Measurements from ENCODE around the gene MRPS12.
"Not testable (repeated sequence)": the region's sequence is repeated elsewhere in the genome, so short reads cannot be mapped to it uniquely, and the experiment has no call there.

The MRPS12 gene

GRCh38 chr19:38939957-38940356 is 9.2 kb downstream of the MRPS12 start:
- no peak for DNase-seq
- Mint-ChIP-seq H3K27ac (no peak overlapping the region), H3K9me3 (peaks cover 8% of the 10 kb centered on the region), H3K4me1 (peaks cover 28% of the 10 kb centered on the region), H3K27me3 (peaks cover 34% of the 10 kb centered on the region), H3K4me3 (no peak overlapping the region), H3K36me3 (peaks cover 5% of the 10 kb centered on the region)
- CTCF ChIA-PET = interaction anchor here (1.8 kb wide), 1 partner anchor 9 kb away, joined by 5 read pairs; the partner anchor contains the start of genes MRPS12 and SARS2

- DNase-seq, H3K9me3 Mint-ChIP-seq, H3K4me3 Mint-ChIP-seq, CTCF ChIA-PET, H3K27ac Mint-ChIP-seq, H3K36me3 Mint-ChIP-seq: not testable (repeated sequence)
- H3K4me1 Mint-ChIP-seq = peaks cover 28% of the 10 kb centered on the region
- peaks cover 37% of the 10 kb centered on the region for H3K27me3 Mint-ChIP-seq
These were observed 10.7 kb downstream of the MRPS12 start for GRCh38 chr19:38941466-38941865.

- Mint-ChIP-seq H3K27me3 (peaks cover 39% of the 10 kb centered on the region), H3K4me1 (peaks cover 28% of the 10 kb centered on the region), H3K9me3 (no peaks in the 10 kb centered on the region), H3K27ac (no peak overlapping the region), H3K4me3 (no peak overlapping the region), H3K36me3 (no peaks in the 10 kb centered on the region)
- DNase-seq = no peak
- CTCF ChIA-PET = no interaction called here
These were observed 11.2 kb downstream of the MRPS12 start for GRCh38 chr19:38941979-38942378.

DNA sequence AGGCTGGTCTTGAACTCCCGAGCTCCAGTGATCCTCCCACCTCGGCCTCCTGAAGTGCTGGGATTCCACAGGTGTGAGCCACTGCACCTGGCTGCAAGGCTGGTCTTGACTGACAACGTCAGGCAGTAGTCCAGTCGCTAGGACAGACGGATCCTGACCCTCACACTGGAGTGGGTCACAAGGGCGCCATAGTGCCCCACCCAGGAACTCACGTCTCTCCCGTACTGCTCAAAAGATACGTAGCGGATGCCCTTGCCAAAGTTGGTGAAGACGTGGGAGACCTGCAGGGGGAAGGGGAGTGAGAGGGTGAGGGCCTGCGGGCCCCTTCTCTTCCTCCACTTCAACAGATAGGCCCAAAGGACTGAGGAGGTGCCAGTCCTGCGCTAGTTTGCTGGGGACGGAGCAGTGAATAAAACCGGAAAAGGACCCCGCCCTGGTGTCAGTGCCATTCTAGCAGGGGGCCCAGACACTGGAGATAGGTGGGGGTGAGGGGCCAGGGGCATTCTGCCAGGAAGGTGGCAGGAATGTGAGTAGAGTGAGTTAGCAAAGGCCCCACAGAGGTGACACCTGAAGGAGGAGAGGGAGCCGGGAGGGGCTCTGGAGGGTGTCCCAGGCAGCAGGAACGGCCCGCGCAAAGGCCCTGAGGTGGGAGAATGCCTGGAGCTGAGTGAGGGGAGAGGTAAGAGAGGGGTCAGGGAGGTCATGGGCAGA is 11.9 kb downstream of the MRPS12 start:
- Mint-ChIP-seq H3K27ac (no peak overlapping the region), H3K27me3 (peaks cover 45% of the 10 kb centered on the region), H3K4me1 (peaks cover 28% of the 10 kb centered on the region), H3K9me3 (no peaks in the 10 kb centered on the region), H3K4me3 (no peak overlapping the region), H3K36me3 (no peaks in the 10 kb centered on the region)
- CTCF ChIA-PET = no interaction called here
- no peak for DNase-seq

DNA sequence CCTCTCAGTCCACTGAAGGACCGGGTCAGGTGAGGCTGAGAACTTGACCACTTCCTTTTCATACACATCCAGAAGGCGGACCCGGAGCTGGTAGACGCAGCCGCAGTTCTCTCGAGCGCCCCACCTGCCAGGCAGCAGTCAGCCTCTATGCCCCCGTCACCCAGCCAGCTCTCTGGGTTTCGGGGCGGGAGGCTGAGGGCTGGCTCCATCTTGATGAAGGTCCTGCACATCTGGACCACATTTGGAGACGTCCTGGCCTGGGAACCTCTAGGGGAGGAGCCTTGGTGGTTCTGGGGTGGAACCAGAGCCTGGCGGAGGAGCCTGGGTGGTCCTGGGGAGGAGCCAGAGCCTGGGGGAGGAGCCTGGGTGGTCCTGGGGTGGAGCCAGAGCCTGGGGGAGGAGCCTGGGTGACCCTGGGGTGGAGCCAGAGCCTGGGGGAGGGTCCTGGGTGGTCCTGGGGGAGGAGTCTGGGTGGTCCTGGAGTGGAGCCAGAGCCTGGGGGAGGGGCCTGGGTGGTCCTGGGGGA is 14.3 kb downstream of the MRPS12 start:
- H3K4me3 Mint-ChIP-seq = no peak overlapping the region
- H3K36me3 Mint-ChIP-seq = no peaks in the 10 kb centered on the region
- DNase-seq = no peak
- H3K27me3 Mint-ChIP-seq = peaks cover 64% of the 10 kb centered on the region
- H3K27ac Mint-ChIP-seq = no peak overlapping the region
- peaks cover 29% of the 10 kb centered on the region for H3K4me1 Mint-ChIP-seq
- CTCF ChIA-PET = interaction anchor here (1.0 kb wide), 1 partner anchor 14 kb away, joined by 4 read pairs; the partner anchor contains the start of genes MRPS12 and SARS2
- H3K9me3 Mint-ChIP-seq = no peaks in the 10 kb centered on the region

DNA sequence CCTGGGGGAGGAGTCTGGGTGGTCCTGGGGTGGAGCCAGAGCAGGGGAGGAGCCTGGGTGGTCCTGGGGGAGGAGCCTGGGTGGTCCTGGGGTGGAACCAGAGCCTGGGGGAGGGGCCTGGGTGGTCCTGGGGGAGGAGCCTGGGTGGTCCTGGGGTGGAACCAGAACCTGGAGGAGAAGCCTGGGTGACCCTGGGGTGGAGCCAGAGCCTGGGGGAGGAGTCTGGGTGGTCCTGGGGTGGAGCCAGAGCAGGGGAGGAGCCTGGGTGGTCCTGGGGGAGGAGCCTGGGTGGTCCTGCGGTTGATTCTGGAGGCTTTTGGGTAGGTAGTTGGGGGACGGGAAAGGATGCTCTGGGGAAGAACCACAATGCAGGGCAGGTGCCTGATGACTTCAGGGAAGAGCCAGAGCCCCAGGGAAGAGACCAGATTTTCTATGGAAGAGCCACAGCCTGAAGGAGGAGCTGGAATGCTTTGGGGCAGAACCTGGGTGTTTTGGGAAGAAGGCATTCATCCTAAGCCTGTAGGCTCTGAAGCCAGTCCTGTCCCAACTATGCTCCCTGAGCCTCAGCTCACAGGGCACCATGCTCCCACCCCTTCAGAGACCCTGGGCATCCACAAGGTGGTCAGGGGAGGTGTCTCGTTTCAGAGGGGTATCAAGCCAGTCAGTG is 15.0 kb downstream of the MRPS12 start:
- no peaks in the 10 kb centered on the region for H3K9me3 Mint-ChIP-seq
- H3K4me1 Mint-ChIP-seq = peaks cover 25% of the 10 kb centered on the region
- H3K27ac Mint-ChIP-seq = no peak overlapping the region
- CTCF ChIA-PET = interaction anchor here (1.1 kb wide), 1 partner anchor 16 kb away, joined by 3 read pairs; no protein-coding TSS in a partner anchor
- no peak for DNase-seq
- no peak overlapping the region for H3K4me3 Mint-ChIP-seq
- peaks cover 66% of the 10 kb centered on the region for H3K27me3 Mint-ChIP-seq
- no peaks in the 10 kb centered on the region for H3K36me3 Mint-ChIP-seq

- Mint-ChIP-seq H3K9me3 (no peaks in the 10 kb centered on the region), H3K4me1 (peaks cover 18% of the 10 kb centered on the region), H3K27ac (no peak overlapping the region), H3K36me3 (no peaks in the 10 kb centered on the region), H3K27me3 (peaks cover 66% of the 10 kb centered on the region), H3K4me3 (no peak overlapping the region)
- CTCF ChIA-PET = interaction anchor here (0.9 to 1.1 kb wide), 2 partner anchors 16 to 17 kb away, joined by 3 read pairs; no protein-coding TSS in a partner anchor
- DNase-seq = no peak
These were observed 15.7 kb downstream of the MRPS12 start for GRCh38 chr19:38946229-38947010.

DNA sequence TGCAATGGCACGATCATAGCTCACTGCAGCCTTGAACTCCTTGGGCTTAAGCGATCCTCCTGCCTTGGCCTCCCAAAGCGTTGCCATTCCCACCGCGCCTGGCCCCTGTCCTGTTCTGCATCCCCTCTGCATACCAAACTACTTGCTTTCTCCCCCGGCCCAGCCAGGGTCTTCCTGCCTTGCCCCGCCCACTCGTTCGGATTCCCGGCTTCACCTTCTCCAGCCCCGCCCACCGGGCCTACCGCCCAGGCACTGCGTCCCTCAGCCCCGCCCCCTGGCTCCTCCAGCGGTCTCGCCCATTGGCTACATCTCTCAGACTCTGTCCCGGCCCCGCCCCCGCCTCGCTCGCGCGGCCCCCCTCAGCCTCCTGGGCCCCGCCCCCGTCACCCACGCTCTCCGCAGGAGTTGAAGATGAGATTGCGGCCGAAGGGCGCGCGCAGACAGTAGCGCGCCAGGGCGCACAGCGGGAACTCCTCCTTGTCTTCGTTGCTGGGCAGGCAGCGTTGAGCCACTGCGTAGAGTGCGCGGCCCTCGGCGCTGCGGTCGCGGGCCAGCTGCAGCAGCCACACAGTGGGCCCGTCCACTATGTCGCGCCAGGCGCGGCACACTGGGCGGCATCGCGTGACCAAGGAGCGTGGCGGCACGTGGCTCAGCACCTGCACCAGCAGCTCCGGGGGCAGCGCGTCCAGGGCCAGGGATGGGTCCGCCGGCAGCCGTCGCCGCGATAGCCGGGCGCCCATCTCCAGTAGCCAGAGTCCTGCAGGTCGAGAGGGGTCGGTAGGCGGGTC is 19.0 kb downstream of the MRPS12 start:
- peaks cover 76% of the 10 kb centered on the region for H3K27me3 Mint-ChIP-seq

GRCh38 chr19:38951187-38951586 is 20.4 kb downstream of the MRPS12 start:
- no peaks in the 10 kb centered on the region for H3K9me3 Mint-ChIP-seq
- CTCF ChIA-PET = interaction anchor here (0.5 kb wide), 1 partner anchor 382 kb away, joined by 3 read pairs; no protein-coding TSS in a partner anchor

More for the DNA sequence above, 19.0 kb downstream of the MRPS12 start:
- no peaks in the 10 kb centered on the region for H3K9me3 Mint-ChIP-seq
- peak; percentile 88 for DNase-seq
- H3K4me3 Mint-ChIP-seq = peak overlapping the region; percentile 45
- H3K4me1 Mint-ChIP-seq = peaks cover 15% of the 10 kb centered on the region
- CTCF ChIA-PET = interaction anchor here (1.3 kb wide), 1 partner anchor 161 kb away, joined by 4 read pairs; no protein-coding TSS in a partner anchor
- H3K27ac Mint-ChIP-seq = no peak overlapping the region
- no peaks in the 10 kb centered on the region for H3K36me3 Mint-ChIP-seq

DNA sequence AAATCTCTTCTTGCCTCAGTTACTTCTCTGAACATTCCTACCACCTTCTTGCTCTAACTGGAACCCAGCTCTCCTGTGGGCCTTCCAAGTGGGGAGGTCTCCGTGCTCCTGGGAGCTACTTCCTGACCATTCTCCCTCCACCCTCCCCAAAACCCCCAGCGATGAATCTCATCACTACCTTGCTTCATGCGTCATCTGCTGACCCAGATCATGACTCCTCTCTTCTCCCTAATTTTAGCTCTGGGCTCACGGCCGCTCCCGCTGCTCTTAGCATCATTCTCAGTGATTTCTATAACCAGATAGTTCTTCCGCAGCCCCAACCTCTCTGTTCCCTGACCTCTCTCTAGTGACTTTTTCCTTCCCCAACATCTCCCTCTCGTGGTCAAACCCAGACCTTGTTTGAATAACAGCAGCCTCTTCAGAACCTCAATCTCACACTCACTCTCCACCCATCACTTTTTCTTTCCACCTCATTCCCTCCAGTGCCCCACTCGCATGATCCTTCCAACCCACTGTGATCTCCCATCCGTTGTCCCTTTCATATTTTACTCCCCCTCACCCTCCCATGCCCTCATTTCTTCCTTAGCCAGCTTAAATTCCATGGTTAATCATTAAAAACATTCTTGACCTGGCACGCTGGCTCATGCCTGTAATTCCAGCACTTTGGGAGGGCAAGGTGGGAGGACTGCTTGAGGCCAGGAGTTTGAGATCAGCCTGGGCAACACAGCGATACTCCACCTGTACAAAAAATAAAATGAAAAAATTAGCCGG is 21.8 kb downstream of the MRPS12 start:
- Mint-ChIP-seq H3K27me3 (peaks cover 63% of the 10 kb centered on the region), H3K4me3 (no peak overlapping the region), H3K9me3 (no peaks in the 10 kb centered on the region), H3K27ac (no peak overlapping the region), H3K36me3 (no peaks in the 10 kb centered on the region), H3K4me1 (peaks cover 15% of the 10 kb centered on the region)
- CTCF ChIA-PET = interaction anchor here (0.7 to 1.6 kb wide), 6 partner anchors 22 to 550 kb away, joined by 3 to 6 read pairs (median 5); partner anchors contain the start of genes FAM98C, MRPS12 and SARS2
- peak; percentile 68 for DNase-seq

More at GRCh38 chr19:38951187-38951586, 20.4 kb downstream of the MRPS12 start:
- Mint-ChIP-seq H3K27me3 (peaks cover 75% of the 10 kb centered on the region), H3K4me3 (no peak overlapping the region), H3K4me1 (peaks cover 15% of the 10 kb centered on the region), H3K27ac (no peak overlapping the region), H3K36me3 (no peaks in the 10 kb centered on the region)
- no peak for DNase-seq

GRCh38 chr19:38953677-38954076 is 22.9 kb downstream of the MRPS12 start:
- no peak overlapping the region for H3K27ac Mint-ChIP-seq
- CTCF ChIA-PET = interaction anchor here (1.5 kb wide), 1 partner anchor 319 kb away, joined by 6 read pairs; no protein-coding TSS in a partner anchor
- DNase-seq = no peak
- H3K9me3 Mint-ChIP-seq = no peaks in the 10 kb centered on the region
- no peak overlapping the region for H3K4me3 Mint-ChIP-seq
- peaks cover 15% of the 10 kb centered on the region for H3K4me1 Mint-ChIP-seq
- H3K36me3 Mint-ChIP-seq = no peaks in the 10 kb centered on the region
- H3K27me3 Mint-ChIP-seq = peaks cover 63% of the 10 kb centered on the region

GRCh38 chr19:38956264-38956663 is 25.5 kb downstream of the MRPS12 start:
- Mint-ChIP-seq H3K27me3 (peaks cover 48% of the 10 kb centered on the region), H3K27ac (no peak overlapping the region), H3K9me3 (no peaks in the 10 kb centered on the region), H3K4me1 (peaks cover 5% of the 10 kb centered on the region), H3K36me3 (no peaks in the 10 kb centered on the region), H3K4me3 (no peak overlapping the region)
- DNase-seq = no peak
- CTCF ChIA-PET = interaction anchor here (0.6 to 1.3 kb wide), 4 partner anchors 16 to 304 kb away, joined by 3 to 4 read pairs (median 4); no protein-coding TSS in a partner anchor

Measured in activated naive CD4-positive, alpha-beta T cell treated with anti-CD3 and anti-CD28 coated beads, Interleukin-2, amount 10 ng/mL, durations not matched to agents 7 days and 5 days (primary cell).